HG02981 (cell line): Measurements from ENCODE around the gene PLEKHG4.

Experiments
- ATAC-seq: cut with Tn5 transposase; IDR thresholded peaks from one replicate; pipeline ENCODE4 v1.9.1; 2021; ENCODE audit warnings: mild to moderate bottlenecking, moderate library complexity; ENCODE audit not compliant: unreplicated experiment

PLEKHG4 gene

DNA sequence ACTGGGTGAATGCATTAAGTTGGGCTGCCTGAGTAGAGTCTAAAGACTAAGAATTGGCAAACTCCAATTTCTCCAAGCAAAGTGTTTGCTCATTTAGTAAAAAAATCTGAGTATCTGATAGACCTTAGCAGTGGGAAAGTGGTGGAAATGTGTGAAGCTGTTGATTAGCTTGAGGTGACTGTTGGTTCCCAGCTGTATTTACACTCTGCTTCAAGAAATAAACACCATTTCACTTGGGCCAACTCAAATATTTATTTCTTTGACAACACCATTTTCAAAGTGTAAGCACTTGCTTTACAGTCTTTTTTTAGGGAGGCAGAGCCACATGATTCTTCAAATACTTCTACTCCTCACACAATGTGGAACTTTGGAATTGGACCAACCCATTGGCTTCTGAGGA lies 38.5 kb downstream of the PLEKHG4 start:
- ATAC-seq: no peak

DNA sequence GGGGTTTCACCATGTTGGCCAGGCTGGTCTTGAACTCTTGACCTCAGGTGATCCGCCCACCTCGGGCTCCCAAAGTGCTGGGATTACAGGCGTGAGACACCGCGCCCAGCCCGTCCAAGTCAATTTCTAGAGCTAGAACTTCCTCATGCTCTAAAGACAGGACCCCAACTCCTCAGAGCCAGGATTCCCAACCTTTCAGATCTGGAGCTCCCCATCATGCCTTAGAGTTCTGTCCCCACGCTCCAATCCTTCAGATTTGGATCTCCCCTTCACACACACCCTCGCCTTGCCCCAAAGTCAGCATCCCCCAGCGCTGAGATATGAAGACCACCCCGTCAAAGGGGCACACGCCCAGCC lies 46.8 kb downstream of the PLEKHG4 start:
- no peak for ATAC-seq

DNA sequence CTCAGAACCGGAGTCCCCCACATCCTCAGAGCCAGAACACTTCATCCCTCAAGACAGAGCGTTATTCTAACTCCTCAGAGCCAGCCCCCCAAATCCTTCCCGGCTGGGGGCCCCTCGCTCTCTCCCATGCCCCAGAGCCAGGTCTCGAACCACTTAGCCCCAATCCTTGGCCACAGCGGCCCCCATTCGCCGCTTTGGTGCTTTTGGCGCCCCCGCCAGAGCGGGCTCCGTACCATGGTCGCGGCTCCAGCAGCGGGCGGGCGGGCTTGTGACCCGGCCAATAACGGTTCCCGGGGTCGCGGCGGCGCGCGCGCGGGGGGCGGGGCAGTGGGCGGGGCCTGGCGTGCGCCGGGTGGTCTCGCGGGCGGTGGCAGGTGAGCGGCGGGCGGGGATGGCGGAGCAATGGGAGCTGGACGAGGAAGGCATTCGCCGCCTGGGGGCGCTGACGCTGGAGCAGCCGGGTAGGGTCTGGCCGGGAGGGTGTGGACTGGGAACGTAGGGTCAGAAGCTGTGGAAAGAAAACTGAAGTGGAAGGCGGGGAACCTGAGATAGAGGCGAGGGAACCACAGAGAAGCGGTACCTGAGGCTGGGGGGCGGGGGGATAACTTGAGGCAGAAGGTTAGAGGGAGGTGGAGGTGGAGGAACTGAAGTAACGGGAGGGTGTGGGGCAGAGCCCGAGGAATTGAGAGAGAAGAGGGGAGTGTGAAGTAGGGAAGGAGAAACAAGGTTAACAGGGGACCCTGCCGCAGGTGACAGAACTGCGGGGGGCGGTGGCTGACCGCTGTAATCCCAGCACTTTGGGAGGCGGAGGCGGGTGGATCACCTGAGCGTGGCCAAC lies 47.4 kb downstream of the PLEKHG4 start, which contains the start of the genes KCTD19 and LRRC36:
TSS of gene KCTD19 (minus strand) at position 270 of the 838 bp plus-strand sequence. CDS start at position 236, 34 bp downstream.
TSS of gene LRRC36 (plus strand) at position 344 of the 838 bp plus-strand sequence. CDS start at position 392, 48 bp downstream.
- no peak for ATAC-seq

DNA sequence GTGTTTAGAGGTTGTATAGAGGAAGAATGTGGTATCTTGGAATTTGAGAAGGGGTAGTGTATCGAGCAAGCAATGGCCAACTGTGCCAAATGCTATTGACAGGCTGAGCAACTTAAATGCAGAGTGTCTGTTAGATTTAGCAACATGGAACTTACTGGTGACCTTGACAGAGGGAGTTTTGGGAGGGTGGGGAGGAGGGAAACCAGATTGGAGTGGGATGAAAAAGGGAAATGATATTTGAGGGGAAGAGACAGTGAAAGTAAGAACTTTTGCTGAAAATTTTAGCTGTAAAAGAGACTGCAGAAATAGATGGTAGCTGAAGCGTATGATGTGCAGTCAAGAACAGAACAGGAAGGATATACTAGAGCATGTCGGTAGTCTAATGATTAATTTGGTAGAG lies 48.4 kb downstream of the PLEKHG4 start:
- no peak for ATAC-seq

DNA sequence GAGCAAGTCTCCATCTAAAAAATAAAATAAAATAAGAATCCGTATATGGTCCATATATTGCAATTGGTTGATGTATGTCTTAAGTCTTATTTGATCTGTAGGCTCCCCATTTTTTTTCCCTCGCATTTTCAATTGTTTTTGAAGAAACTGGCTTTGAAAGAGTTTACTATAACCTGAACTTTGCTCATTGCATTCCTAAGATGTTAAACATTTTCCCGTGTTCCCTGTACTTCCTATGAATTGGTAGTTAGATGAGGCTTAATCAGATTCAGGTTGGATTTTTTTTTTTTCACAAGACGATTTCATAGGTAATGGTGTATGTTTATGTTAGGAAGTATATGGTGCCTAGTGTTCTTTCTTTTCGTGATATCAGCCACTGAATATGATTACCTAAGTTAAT lies 50.6 kb downstream of the PLEKHG4 start:
- ATAC-seq: no peak

DNA sequence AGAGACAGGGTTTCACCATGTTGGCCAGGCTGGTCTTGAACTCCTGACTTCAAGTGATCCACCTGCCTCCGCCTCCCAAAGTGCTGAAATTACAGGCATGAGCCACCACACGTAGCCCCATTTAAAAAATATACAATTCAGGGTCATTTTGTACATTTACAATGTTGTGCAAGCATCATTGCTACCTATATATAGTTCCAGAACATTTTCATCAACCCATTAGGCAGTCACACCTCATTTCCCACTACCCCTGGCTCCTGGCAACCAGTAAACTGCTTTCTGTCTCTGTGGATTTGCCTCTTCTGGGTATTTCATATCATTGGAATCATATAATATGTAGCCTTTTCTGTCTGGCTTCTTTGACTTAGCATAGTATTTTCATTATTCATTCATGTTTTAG lies 54.0 kb downstream of the PLEKHG4 start:
- ATAC-seq: no peak

DNA sequence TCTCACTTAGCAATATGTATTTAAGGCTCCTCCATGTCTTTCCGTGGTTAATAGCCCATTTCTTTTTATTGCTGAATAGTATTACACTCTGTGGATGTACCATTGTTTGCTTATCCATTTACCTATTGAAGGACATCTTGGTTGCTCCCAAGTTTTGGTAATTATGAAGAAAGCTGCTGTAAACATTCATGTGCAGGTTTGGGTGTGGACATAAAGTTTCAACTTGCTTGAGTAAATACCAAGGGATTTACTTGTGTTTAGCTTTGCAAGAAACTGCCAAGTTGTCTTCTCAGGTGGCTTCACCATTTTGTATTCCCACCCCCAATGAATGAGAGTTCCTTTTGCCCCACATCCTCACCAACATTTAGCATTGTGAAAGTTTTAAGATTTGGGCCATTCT lies 56.8 kb downstream of the PLEKHG4 start:
- no peak for ATAC-seq

DNA sequence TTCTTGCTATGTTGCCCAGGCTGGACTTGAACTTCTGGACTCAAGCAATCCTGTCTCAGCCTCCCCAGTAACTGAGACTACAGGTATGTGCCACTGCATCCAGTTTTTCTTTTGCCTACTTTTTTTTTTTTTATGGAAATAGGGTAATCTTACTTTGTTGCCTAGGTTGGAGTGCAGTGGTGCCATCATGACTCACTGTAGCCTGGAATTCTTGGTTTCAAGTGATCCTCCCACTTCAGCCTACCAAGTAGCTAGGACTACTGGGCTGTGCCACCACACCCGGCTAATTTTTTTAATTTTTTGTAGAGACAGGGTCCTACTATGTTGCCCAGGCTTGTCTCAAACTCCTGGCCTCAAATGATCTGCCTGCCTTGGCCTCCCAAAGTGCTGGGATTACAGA lies 57.3 kb downstream of the PLEKHG4 start:
- ATAC-seq: no peak
